GM19463 (cell line): ENCODE measurements around the gene DPEP2.
"Not testable (repeated sequence)": the region's sequence is repeated elsewhere in the genome, so short reads cannot be mapped to it uniquely, and the experiment has no call there.

ENCODE experiments used
- ATAC-seq: cut with Tn5 transposase; IDR thresholded peaks from one replicate; pipeline ENCODE4 v1.9.1; 2021; ENCODE audit warnings: mild to moderate bottlenecking, moderate library complexity; ENCODE audit not compliant: unreplicated experiment

DPEP2 gene

GRCh38 chr16:67977005-67977404, 22.3 kb downstream of the DPEP2 start:
- no peak for ATAC-seq

- no peak for ATAC-seq
These were observed 23.1 kb downstream of the DPEP2 start for GRCh38 chr16:67976205-67976604.

DNA sequence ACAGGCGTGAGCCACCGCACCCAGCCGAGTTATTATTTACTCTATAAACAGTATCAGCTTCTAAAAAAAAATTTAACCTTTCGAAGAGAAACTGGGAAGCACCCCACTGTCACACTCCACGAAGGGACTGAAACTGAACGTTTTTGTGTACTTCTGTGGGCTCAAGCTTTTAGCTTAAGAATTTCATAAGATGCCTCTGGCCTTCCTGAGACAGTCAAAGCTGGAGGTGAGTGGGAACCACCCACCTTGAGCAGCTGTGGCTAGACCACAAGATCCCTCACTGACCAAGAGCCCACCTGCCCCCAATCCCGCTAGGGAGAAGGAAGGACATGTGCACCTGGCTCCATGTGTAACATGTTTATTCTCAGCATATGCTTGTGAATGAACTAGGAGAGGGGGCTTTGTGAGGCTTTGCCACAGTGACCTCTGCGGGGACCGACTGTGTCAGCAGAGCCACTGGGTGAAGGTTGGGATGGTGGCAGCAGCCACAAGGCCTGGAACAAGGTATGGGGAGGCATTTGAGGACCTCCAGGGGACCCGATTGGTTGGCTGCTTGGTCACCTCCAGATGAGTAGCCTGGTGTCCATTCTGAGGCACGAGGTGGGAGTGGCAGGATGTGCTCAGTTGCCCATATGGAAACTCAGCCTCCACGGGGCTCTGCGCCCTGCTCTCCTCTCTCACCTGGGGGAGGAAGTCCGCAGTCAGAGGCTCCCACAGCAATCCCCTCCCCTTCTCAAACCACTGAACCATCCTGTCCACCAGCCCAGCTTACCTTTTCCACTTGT, 23.8 kb downstream of the DPEP2 start:
- ATAC-seq = no peak

GRCh38 chr16:67972285-67972684, 27.0 kb downstream of the DPEP2 start:
- not testable (repeated sequence) for ATAC-seq

GRCh38 chr16:67971111-67971510, 28.2 kb downstream of the DPEP2 start:
- no peak for ATAC-seq

GRCh38 chr16:67969254-67970039, 29.8 kb downstream of the DPEP2 start:
- no peak for ATAC-seq

GRCh38 chr16:67968400-67969253, 30.7 kb downstream of the DPEP2 start, which contains the start of gene SLC12A4:
TSS of gene SLC12A4 (minus strand) at chr16:67968637. CDS start at chr16:67968553, 84 bp downstream.
- ATAC-seq = peak; percentile 84

DNA sequence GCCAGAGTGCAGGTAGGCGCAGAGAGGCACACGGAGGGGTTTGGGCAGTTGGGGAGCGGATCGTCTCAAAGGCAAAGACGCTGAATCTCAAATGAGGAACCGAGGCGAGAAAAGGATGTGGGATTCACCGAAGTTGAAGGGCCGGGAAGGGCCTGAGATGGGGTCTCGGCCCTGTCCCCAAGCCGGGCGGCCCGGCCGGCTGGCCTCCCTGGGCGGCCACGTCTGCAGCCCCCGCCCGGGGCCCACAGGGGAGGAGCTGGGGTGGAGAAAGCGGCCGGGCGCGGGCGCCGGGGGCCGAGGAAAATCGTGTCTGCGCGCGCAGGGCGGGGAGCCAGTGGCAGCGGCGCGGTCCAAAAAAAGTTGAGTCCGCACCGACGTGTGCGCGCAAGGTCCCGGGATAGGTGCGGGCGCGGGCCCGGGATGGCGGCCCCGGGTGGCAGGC, 31.3 kb downstream of the DPEP2 start:
- ATAC-seq = peak; percentile 26

DNA sequence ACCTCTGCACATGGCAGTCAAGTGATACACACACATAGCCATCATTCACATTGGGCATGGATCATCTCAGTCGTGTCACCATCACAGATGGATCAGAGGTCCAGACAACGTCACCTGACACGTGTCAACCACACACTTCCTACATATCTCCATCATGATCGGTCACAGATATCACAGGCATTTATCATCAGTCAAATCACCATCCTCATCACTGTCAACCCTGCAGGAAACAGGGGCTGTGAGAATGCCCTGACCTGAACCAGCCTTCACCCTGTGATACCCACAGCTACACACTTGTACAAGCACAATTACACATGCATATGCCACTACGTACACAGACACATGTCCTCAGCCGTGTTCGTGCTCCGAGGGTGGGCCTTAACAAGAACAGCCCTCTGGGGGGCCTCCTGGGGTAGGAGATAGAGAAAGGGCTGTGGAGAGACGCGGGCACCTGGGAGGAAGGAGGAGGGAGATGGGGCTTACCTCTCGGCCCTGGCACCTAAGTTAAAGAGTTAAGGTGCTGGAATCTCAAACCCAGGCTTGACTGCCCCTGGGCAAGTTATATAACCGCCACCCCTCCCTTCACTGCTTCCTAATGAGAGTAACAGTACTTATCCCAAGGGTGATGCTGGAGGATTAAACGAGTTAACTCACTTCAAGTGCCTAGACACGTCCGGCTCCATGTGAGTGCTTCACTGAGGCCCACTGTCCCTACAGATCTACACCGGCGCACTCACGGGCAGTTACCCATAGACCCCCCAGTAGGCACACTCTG, 31.9 kb downstream of the DPEP2 start:
- ATAC-seq = no peak

GRCh38 chr16:67966549-67967182, 32.6 kb downstream of the DPEP2 start:
- ATAC-seq = no peak

DNA sequence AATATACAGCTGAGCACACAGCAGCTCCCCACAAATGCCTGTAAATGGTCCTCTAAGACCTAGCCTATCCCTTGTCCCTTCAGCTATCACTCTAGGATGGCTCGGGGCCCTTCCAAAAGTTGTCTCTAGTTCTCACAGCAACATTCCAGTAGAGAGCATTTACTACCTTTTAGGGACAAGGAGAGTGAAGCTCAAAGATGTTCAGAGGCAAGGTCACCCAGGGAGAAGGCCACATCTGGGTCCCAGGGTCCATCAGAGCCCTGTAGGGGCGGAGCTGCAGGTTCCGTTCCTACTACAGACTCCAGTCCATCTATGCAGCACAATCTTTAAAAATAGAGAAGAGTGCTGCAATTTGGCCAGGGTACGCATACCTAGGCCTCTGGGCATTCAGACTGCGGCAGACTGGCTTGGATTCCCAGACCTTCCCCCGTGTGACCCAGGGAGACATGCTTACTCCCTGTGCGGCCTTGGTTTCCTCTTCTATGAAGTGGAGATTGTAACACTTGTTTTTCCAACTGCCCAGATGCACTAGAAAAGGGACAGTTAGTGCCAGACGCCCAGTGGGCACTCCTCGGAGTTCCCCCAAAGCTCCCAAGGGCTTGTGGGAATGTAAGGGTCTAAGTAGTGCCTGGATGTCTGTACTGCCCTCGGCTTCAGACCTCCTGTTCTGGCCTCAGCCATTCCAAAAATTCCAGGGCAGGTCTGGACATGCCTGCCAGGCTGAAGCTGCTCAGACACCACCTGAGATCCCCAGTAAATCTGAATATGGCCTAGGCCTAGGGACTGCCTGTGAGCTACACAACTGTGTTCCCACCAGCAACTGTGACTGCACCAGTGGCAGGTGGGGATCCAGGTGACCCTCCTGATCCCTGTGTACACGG, 33.4 kb downstream of the DPEP2 start:
- ATAC-seq = no peak

- no peak for ATAC-seq
These were observed 34.7 kb downstream of the DPEP2 start for GRCh38 chr16:67964477-67965131.

DNA sequence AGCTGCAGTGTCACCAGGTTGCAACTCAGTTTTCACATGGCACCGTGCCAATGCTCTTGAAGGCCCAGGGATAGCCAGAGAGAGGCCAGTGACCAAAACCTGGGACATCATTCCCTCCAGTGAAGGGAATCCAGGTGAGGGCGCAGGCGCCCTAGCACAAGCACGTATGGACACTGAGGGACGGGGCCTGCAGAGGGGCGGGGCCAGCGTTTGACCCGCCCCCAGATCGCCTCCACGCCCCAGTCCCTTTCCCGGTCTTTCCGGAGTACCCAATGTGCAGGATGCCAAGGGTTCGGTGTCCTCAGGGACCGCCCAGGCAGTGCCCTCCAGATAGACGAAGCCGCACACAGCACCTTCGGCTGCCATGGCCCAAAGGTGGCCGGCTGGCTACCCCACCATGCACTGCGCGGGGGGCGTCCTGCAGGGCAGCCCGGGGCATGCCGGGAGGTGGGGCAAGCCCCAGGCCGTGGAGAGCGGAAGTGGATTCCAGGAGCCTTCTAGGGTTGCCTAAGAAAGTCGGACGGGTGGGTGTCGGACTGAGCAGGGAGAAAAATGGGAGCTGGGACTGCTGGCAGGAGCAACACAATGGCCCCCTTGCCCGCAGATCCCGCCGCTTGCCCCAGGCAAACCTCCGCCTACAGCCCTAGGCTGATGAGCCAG, 35.5 kb downstream of the DPEP2 start:
- no peak for ATAC-seq

DNA sequence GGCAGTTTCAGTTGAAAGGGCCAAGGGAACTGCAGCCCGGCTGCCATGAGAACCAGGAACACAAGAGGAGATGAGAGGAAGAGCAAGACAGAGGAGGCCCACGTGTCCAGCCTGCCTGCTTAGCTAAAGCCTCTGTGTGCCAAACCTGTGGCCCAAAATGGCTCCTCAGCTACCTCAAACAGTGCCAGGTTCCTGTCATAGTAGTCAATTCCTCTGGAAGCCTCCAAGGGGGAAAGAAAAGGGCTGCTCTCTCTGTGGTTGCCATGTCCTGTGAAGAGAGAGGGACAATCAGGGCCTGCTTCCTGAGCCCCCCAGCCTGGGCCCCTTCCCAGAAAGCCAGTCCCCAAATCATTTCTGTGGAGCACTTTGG, 36.0 kb downstream of the DPEP2 start:
- ATAC-seq = no peak

- no peak for ATAC-seq
These were observed 37.1 kb downstream of the DPEP2 start for GRCh38 chr16:67962135-67962534.

DNA sequence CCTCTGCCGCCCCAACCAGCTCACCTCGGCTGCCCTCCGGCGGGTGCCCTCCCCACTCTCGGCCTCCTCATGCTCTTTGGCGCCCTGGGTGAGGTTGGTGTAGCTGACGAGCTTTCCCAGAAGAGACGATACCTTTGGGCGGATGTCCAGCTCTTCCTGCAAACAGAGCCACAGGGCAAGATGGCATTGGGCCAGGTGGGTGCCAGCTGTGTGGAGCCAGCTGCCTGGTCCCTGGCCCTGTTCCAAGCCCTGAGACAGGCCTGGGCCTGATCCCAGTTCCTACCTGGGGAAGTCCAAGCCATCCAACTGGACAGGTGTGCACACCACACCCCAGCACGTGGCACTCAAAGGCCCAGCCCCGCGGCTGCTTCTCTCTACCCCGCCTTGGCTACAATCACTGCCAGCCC, 37.7 kb downstream of the DPEP2 start:
- no peak for ATAC-seq

GRCh38 chr16:67959536-67960329, 39.6 kb downstream of the DPEP2 start:
- ATAC-seq = no peak
